Esophagus muscularis mucosa (tissue), 3 donors: Measurements from ENCODE around the gene CASTOR1.

Experiments
- CTCF ChIP-seq, 3 experiments: fragments of 200-600 bp in 2 of 3; fragments of 450-650 bp in 1 of 3; sonication (generic) in 2 of 3; IDR thresholded peaks; one replicate each; pipeline ENCODE4 v1.5.1; 2017 to 2019; ENCODE audit warnings: antibody characterized with exemption in 3 of 3, mild to moderate bottlenecking in 2 of 3, moderate library complexity in 1 of 3
- EP300 ChIP-seq: sonication (generic); formaldehyde crosslinking; IDR thresholded peaks from one replicate; pipeline ENCODE4 v1.6.1; 2017; ENCODE audit warnings: antibody characterized with exemption

- no peak for TF ChIP-seq CTCF (IDR thresholded peaks at IDR 0.05)
- TF ChIP-seq EP300 = no peak
Observed at GRCh38 chr22:30247974-30248373, 41.3 kb downstream of the CASTOR1 start.
